Testis (tissue), 2 donors: ENCODE results near the gene ATG9A.

Source experiments
- CTCF ChIP-seq, 3 experiments: fragments of 450-650 bp in 2 of 3; fragments of 200-600 bp in 1 of 3; sonication (generic) in 1 of 3; IDR thresholded peaks; one replicate each; pipeline ENCODE4 v1.5.1; 2016 to 2019; ENCODE audit warnings: antibody characterized with exemption in 3 of 3, mild to moderate bottlenecking in 2 of 3, moderate library complexity in 1 of 3
- POLR2A ChIP-seq: fragments of 450-650 bp; IDR thresholded peaks from one replicate; pipeline ENCODE4 v1.6.1; 2017; ENCODE audit warnings: antibody characterized with exemption, mild to moderate bottlenecking, moderate library complexity

- TF ChIP-seq CTCF (IDR thresholded peaks at IDR 0.05) (no peak), POLR2A (no peak)
Measured at GRCh38 chr2:219182331-219183150, 46.9 kb downstream of the ATG9A start.
